A549 (cell line): ENCODE data around the gene POU1F1. TPM values are rescaled to one million over a fixed set of nuclear protein-coding genes. Genes with fewer than 3 reads are reported as not detected.

Experiments used
- ATAC-seq, 2 experiments: fragments of 200-7000 bp in 1 of 2; fragments of >200 bp in 1 of 2; cut with Nextera tagmentation in 1 of 2; cut with Tn5 transposase in 1 of 2; 3 replicates each; pipeline versions ENCODE4 v1.8.0 to v1.9.1; 2018 to 2020; ENCODE audit warnings: mild to moderate bottlenecking in 1 of 2, moderate library complexity in 1 of 2
- CTCF ChIA-PET: fragments of 300-600 bp; sonication (Branson Sonifier 250); formaldehyde crosslinking; extraction: SDS; loops from one replicate; lab custom pipeline; 2021; ENCODE audit warnings: antibody characterized with exemption, inconsistent platforms; lab: Yijun Ruan, JAX
- POLR2A ChIA-PET: fragments of 350-600 bp; formaldehyde crosslinking; extraction: SDS; loops from one replicate; lab custom pipeline; 2021; ENCODE audit warnings: antibody characterized with exemption, inconsistent platforms; lab: Yijun Ruan, JAX
- DNase-seq, 2 experiments: peaks; one replicate each; pipeline versions ENCODE4 v3.0.0 to v3.0.0-alpha.2; 2011 to 2016; ENCODE audit warnings: low read depth in 1 of 2, low spot score in 1 of 2
- FAIRE-seq: peaks from 2 replicates; lab custom pipeline; 2011; peaks lifted over from hg19 to GRCh38; lab: Jason Lieb, UNC
- H3K27ac ChIP-seq, 2 experiments: fragments of >200 bp; sonication (Bioruptor Twin); formaldehyde crosslinking; 3 replicates each; pipeline ENCODE4 v1.5.1; 2016 to 2017
- H3K4me1 ChIP-seq: fragments of >200 bp; sonication (Bioruptor Twin); formaldehyde crosslinking; 3 replicates; pipeline ENCODE4 v1.6.1; 2016
- H3K4me2 ChIP-seq: fragments of >200 bp; sonication (Bioruptor Twin); formaldehyde crosslinking; 3 replicates; pipeline ENCODE4 v1.6.1; 2016
- H3K4me3 ChIP-seq: fragments of >200 bp; sonication (Bioruptor Twin); formaldehyde crosslinking; 3 replicates; pipeline ENCODE4 v1.5.1; 2016
- H3K9me3 ChIP-seq: fragments of >200 bp; sonication (Bioruptor Twin); formaldehyde crosslinking; 3 replicates; pipeline ENCODE4 v1.6.1; 2016
- BHLHE40 ChIP-seq: IDR thresholded peaks from 2 replicates; pipeline ENCODE4 v1.6.1; 2012; ENCODE audit warnings: low read depth, low read length, inconsistent platforms
- CBX2 ChIP-seq: fragments of 200-600 bp; sonication (generic); IDR thresholded peaks from 2 replicates; pipeline ENCODE4 v1.6.1; 2016; ENCODE audit warnings: low read depth, mild to moderate bottlenecking, borderline replicate concordance
- CHD4 ChIP-seq: fragments of 200-600 bp; sonication (generic); IDR thresholded peaks from 2 replicates; pipeline ENCODE4 v1.6.1; 2016; ENCODE audit warnings: antibody characterized with exemption, mild to moderate bottlenecking, borderline replicate concordance
- FOSB ChIP-seq: fragments of 250-450 bp; sonication (Bioruptor Pico); IDR thresholded peaks from 2 replicates; pipeline ENCODE4 v1.5.0; 2020; ENCODE audit warnings: mild to moderate bottlenecking, moderate library complexity
- FOSL2 ChIP-seq, 2 experiments: fragments of 450-650 bp in 1 of 2; fragments of >200 bp in 1 of 2; sonication (Bioruptor Twin) in 1 of 2; formaldehyde crosslinking; IDR thresholded peaks; 2 replicates each; pipeline versions ENCODE4 v1.5.0 to v1.6.1; 2016 to 2020; ENCODE audit warnings: mild to moderate bottlenecking in 1 of 2, moderate library complexity in 1 of 2
- JUN ChIP-seq, 2 experiments: fragments of >200 bp; sonication (Bioruptor Twin); formaldehyde crosslinking; IDR thresholded peaks; 2 replicates in 1 of 2; 3 replicates in 1 of 2; pipeline ENCODE4 v1.6.1; 2016 to 2017
- KDM1A ChIP-seq: fragments of 200-600 bp; sonication (generic); IDR thresholded peaks from 2 replicates; pipeline ENCODE4 v1.6.1; 2016; ENCODE audit warnings: low read depth, mild to moderate bottlenecking
- MAFK ChIP-seq: fragments of 450-650 bp; IDR thresholded peaks from 2 replicates; pipeline ENCODE4 v1.6.1; 2014; ENCODE audit not compliant: partially characterized antibody
- MAZ ChIP-seq: fragments of 150-350 bp; IDR thresholded peaks from 2 replicates; pipeline ENCODE4 v1.6.1; 2014; ENCODE audit warnings: antibody characterized with exemption, low read depth, low read length, borderline replicate concordance
- NFE2L2 ChIP-seq: fragments of 150-350 bp; conservative IDR thresholded peaks from 2 replicates; pipeline ENCODE4 v1.6.1; 2014; ENCODE audit warnings: low read length
- NR3C1 ChIP-seq: fragments of >200 bp; sonication (Bioruptor Twin); formaldehyde crosslinking; IDR thresholded peaks from 3 replicates; pipeline ENCODE4 v1.6.1; 2017
- PHF8 ChIP-seq: fragments of 200-600 bp; sonication (generic); IDR thresholded peaks from 2 replicates; pipeline ENCODE4 v1.6.1; 2016; ENCODE audit warnings: low read depth, mild to moderate bottlenecking, antibody characterized with exemption, moderate library complexity, borderline replicate concordance
- POLR2A ChIP-seq: IDR thresholded peaks from 2 replicates; pipeline ENCODE4 v1.6.1; 2012; ENCODE audit warnings: mild to moderate bottlenecking, low read length
- POLR2AphosphoS2 ChIP-seq: conservative IDR thresholded peaks from 2 replicates; pipeline ENCODE4 v1.6.1; 2012; ENCODE audit warnings: low read length, improper control_type of control experiment, inconsistent platforms
- RNF2 ChIP-seq: fragments of 200-600 bp; sonication (generic); IDR thresholded peaks from 2 replicates; pipeline ENCODE4 v1.6.1; 2016; ENCODE audit warnings: low read depth, mild to moderate bottlenecking, antibody characterized with exemption, moderate library complexity, borderline replicate concordance
- SREBF2 ChIP-seq: fragments of 450-650 bp; IDR thresholded peaks from 2 replicates; pipeline ENCODE4 v1.6.1; 2014; ENCODE audit warnings: mild to moderate bottlenecking, moderate library complexity
- TFCP2L1 ChIP-seq: fragments of 250-450 bp; sonication (Bioruptor Pico); IDR thresholded peaks from 2 replicates; pipeline ENCODE4 v1.5.0; 2021; ENCODE audit warnings: mild to moderate bottlenecking
- TP53 ChIP-seq: fragments of 250-450 bp; sonication (Bioruptor Pico); IDR thresholded peaks from 2 replicates; pipeline ENCODE4 v1.5.0; 2021; ENCODE audit warnings: mild to moderate bottlenecking, moderate library complexity
- ZC3H11A ChIP-seq: fragments of 450-650 bp; IDR thresholded peaks from 2 replicates; pipeline ENCODE4 v1.6.1; 2014; ENCODE audit warnings: antibody characterized with exemption, mild to moderate bottlenecking
- WGBS: methylation state at CpG from one replicate; pipeline ENCODE4 v1.1.6; 2017; ENCODE audit errors: missing lambda C conversion rate; 5-methylcytosine and 5-hydroxymethylcytosine counted together
- polyA plus RNA-seq, 4 experiments: library from polyadenylated mRNA; depleted of rRNA in 3 of 4; stranded (reverse); fragments of >200 nt; fragmentation: RNase III in 1 of 4; extraction: RNeasy Plus Mini Kit Qiagen cat#74134 plus additional on column Dnase treatment in 1 of 4; gene quantifications; 2 replicates in 3 of 4; 3 replicates in 1 of 4; pipeline ENCODE4 v1.2.3, GENCODE V29; 2011 to 2017
- TF ChIP-seq, protein P1 (sequence below): fragments of 250-450 bp; sonication (Bioruptor Pico); IDR thresholded peaks from 2 replicates; pipeline ENCODE4 v1.5.0; 2021; ENCODE audit warnings: mild to moderate bottlenecking, moderate library complexity, borderline replicate concordance
- TF ChIP-seq, protein P2 (sequence below): fragments of 450-650 bp; IDR thresholded peaks from 2 replicates; pipeline ENCODE4 v1.6.1; 2014; ENCODE audit warnings: antibody characterized with exemption
- TF ChIP-seq, protein P3 (sequence below): IDR thresholded peaks from 2 replicates; pipeline ENCODE4 v1.6.1; 2012
- TF ChIP-seq, protein P4 (sequence below): IDR thresholded peaks from 2 replicates; pipeline ENCODE4 v1.6.1; 2012

The POU1F1 gene
- polyA plus RNA-seq, 2 of the 4 experiments (the other 2 are of a cell fraction): 0.59 TPM; not detected in 1

DNA sequence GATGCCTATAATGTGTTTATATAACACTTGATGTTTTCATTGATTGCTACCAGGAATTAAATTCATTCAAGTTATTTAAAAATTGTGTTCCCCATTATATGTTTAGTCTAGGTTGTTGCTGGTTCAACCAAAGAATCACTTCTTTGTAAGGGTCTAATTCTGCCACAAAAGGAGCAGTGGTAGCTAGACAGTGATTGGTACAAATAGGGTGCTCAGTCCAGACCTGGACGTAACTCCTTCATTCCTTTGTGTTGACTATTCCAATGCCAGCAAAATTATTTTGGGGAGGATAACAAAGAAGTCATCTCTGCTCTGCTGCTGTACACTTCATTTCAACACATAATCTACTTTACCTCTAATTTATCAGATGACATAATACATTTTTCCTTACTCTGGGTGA is 48.1 kb downstream of the POU1F1 start:
- Histone ChIP-seq H3K4me2 (peak overlapping the region; percentile 84), H3K27ac (peak overlapping the region; percentile 2 to 90; a peak in 2 of 6 replicates), H3K9me3 (no peaks in the 10 kb centered on the region), H3K4me1 (peaks cover 23% of the 10 kb centered on the region), H3K4me3 (peak overlapping the region; percentile 84)
- WGBS: 3% methylated on average over 1 of the region's 1 CpG
- ChIA-PET POLR2A (interaction anchor here (1.9 kb wide), 1 partner anchor 139 kb away, joined by 7 read pairs; no protein-coding TSS in a partner anchor), CTCF (interaction anchor here (1.1 to 1.2 kb wide), 3 partner anchors 60 to 146 kb away, joined by 3 to 5 read pairs (median 3); no protein-coding TSS in a partner anchor)
- TF ChIP-seq POLR2A (no peak), KDM1A (no peak), TFCP2L1 (CRISPR knock-in tag) (no peak), NFE2L2 (no peak), MAZ (no peak), MAFK (no peak), TP53 (CRISPR knock-in tag) (no peak), FOSB (CRISPR knock-in tag) (no peak), POLR2AphosphoS2 (no peak), CHD4 (no peak), NR3C1 (no peak)
- TF ChIP-seq, protein P1, sequence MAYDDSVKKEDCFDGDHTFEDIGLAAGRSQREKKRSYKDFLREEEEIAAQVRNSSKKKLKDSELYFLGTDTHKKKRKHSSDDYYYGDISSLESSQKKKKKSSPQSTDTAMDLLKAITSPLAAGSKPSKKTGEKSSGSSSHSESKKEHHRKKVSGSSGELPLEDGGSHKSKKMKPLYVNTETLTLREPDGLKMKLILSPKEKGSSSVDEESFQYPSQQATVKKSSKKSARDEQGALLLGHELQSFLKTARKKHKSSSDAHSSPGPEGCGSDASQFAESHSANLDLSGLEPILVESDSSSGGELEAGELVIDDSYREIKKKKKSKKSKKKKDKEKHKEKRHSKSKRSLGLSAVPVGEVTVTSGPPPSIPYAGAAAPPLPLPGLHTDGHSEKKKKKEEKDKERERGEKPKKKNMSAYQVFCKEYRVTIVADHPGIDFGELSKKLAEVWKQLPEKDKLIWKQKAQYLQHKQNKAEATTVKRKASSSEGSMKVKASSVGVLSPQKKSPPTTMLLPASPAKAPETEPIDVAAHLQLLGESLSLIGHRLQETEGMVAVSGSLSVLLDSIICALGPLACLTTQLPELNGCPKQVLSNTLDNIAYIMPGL: no peak
- TF ChIP-seq, protein P2, sequence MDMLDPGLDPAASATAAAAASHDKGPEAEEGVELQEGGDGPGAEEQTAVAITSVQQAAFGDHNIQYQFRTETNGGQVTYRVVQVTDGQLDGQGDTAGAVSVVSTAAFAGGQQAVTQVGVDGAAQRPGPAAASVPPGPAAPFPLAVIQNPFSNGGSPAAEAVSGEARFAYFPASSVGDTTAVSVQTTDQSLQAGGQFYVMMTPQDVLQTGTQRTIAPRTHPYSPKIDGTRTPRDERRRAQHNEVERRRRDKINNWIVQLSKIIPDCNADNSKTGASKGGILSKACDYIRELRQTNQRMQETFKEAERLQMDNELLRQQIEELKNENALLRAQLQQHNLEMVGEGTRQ: no peak
- TF ChIP-seq, protein P3, sequence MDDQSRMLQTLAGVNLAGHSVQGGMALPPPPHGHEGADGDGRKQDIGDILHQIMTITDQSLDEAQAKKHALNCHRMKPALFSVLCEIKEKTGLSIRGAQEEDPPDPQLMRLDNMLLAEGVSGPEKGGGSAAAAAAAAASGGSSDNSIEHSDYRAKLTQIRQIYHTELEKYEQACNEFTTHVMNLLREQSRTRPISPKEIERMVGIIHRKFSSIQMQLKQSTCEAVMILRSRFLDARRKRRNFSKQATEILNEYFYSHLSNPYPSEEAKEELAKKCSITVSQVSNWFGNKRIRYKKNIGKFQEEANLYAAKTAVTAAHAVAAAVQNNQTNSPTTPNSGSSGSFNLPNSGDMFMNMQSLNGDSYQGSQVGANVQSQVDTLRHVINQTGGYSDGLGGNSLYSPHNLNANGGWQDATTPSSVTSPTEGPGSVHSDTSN: no peak
- DNase-seq (no peak), FAIRE-seq (no peak), ATAC-seq (peak in 1 of 2 experiments; percentile 15; a peak in 2 of 6 replicates)

DNA sequence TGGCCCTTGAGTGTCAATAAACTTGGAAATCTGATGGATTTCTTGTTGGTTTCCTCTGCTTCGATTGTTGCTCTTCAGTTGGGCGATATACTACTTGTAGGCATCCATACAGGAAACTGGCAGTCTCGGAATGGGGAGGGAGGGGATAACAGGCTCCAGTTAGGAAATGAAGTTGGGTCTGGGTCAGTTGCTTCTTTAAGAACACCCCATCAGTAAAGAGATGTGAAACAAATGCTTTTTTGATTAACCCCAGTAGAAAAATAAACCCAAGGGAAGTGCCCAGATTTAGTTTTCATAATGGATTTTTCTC is 48.6 kb downstream of the POU1F1 start:
- CTCF ChIA-PET: interaction anchor here (1.1 to 1.2 kb wide), 3 partner anchors 60 to 145 kb away, joined by 3 to 5 read pairs (median 3); no protein-coding TSS in a partner anchor
- FAIRE-seq (no peak), ATAC-seq (peak; percentile 26 to 46; a peak in 4 of 6 replicates), DNase-seq (no peak)
- Histone ChIP-seq H3K4me2 (peak overlapping the region; percentile 84), H3K9me3 (no peaks in the 10 kb centered on the region), H3K4me1 (peaks cover 23% of the 10 kb centered on the region), H3K27ac (peak overlapping the region; percentile 90 to 91), H3K4me3 (peak overlapping the region; percentile 84)
- 0% methylated on average over 3 of the region's 3 CpGs for WGBS
- POLR2A ChIA-PET: interaction anchor here (1.2 to 1.9 kb wide), 2 partner anchors 138 to 777 kb away, joined by 3 to 7 read pairs; no protein-coding TSS in a partner anchor
- no peak for TF ChIP-seq SREBF2
- TF ChIP-seq BHLHE40: no peak
- no peak for TF ChIP-seq ZC3H11A

DNA sequence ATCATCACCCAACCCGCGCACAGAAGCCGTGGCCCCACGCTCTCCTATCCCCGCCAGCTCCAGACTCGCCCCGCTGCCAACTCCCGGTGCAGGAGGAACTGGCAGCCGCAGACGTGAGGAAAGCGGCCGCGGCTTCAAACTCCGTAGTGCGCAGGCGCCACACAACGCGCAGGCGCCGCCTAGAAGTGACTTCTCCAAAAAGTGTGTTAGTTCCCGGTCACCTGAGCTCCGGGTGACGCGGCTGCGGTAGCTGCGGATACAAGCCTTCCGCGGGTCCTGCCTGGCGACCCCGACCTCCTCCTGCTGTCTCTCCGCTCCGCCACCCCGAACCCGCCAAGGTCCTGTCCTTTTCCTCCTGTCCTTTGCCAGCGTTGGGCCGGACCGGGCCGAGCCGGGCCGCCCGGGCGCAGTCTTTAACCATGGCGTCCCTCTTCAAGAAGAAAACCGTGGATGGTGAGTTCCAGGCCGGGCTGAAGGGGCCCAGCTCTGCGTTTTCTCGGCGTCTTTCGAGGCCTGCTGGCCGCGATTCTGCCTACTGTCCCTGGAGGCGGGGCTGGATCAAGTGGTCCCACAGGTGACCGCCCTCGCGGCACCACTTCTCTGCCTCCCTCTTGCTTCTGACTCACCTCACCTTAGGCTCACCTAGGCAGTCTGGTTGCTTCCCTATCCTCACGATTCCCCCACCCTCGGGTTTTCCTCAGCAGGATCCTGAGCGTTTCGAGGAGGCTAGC is 49.1 kb downstream of the POU1F1 start, which contains the start of gene CHMP2B:
Gene CHMP2B, plus strand, starts transcription at position 206 of the 731 bp plus-strand sequence. Its CDS starts 214 bp downstream, at position 420.
- no peak for FAIRE-seq

More for the DNA sequence above, 49.1 kb downstream of the POU1F1 start, which contains the start of gene CHMP2B:
- CTCF ChIA-PET: interaction anchor here (1.1 to 1.2 kb wide), 3 partner anchors 59 to 145 kb away, joined by 3 to 5 read pairs (median 3); no protein-coding TSS in a partner anchor
- H3K27ac ChIP-seq: peak within 1 kb of the TSS; percentile 90 to 91
- H3K9me3 ChIP-seq: no peaks in the 10 kb centered on the region
- DNase-seq (peak; percentile 80 to 94), ATAC-seq (peak; percentile 92 to 95)
- no peak for TF ChIP-seq CBX2
- no peak for TF ChIP-seq FOSL2 (IDR thresholded peaks at IDR 0.05)
- TF ChIP-seq FOSL2 (CRISPR knock-in tag; IDR thresholded peaks at IDR 0.05): peak; percentile 9; the same call in 1 of the 2 replicates
- 0 out of 2 replicates have a peak, but pooled peaks have one; percentile 20 for TF ChIP-seq BHLHE40
- TF ChIP-seq, protein P2: peak; percentile 24
- no peak for TF ChIP-seq RNF2
- no peak for TF ChIP-seq NFE2L2
- TF ChIP-seq POLR2A: peak; percentile 81
- TF ChIP-seq PHF8: peak; percentile 93
- TF ChIP-seq, protein P4, sequence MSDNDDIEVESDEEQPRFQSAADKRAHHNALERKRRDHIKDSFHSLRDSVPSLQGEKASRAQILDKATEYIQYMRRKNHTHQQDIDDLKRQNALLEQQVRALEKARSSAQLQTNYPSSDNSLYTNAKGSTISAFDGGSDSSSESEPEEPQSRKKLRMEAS: 0 out of 2 replicates have a peak, but pooled peaks have one; percentile 13
- peak in 1 of 2 experiments; percentile 69; a peak in 3 of 5 replicates for TF ChIP-seq JUN (IDR thresholded peaks at IDR 0.05)
- POLR2A ChIA-PET: interaction anchor here (0.8 to 1.9 kb wide), 7 partner anchors 18 to 922 kb away, joined by 3 to 7 read pairs (median 3); partner anchors contain the start of genes CGGBP1 and ZNF654
- 2% methylated on average over 51 of the region's 59 CpGs for WGBS
- peaks cover 23% of the 10 kb centered on the region for H3K4me1 ChIP-seq
- H3K4me2 ChIP-seq: peak within 1 kb of the TSS; percentile 84
- H3K4me3 ChIP-seq: peak within 1 kb of the TSS; percentile 84
